NK-92 (cell line): Measurements from ENCODE around the gene SON.
A peak's percentile ranks its signal among the peaks of the same experiment; 100 is the strongest.
"Not testable (repeated sequence)": the region's sequence is repeated elsewhere in the genome, so short reads cannot be mapped to it uniquely, and the experiment has no call there.

ENCODE experiments used
- DNase-seq: peaks from one replicate; lab custom pipeline; 2025; ENCODE audit not compliant: unreplicated experiment; lab: John Stamatoyannopoulos, UW

SON gene

GRCh38 chr21:33542640-33543504 is at the start of gene SON:
Gene SON (plus strand): TSS chr21:33543038. CDS start chr21:33543093, 55 bp downstream.
- DNase-seq = peak; percentile 86

GRCh38 chr21:33493756-33494155 is 49.1 kb upstream of the SON start:
- DNase-seq = no peak

GRCh38 chr21:33495743-33496142 is 47.1 kb upstream of the SON start:
- DNase-seq = no peak

- DNase-seq = no peak
These were observed 46.5 kb upstream of the SON start for GRCh38 chr21:33496345-33496744.

GRCh38 chr21:33505833-33506232 is 37.0 kb upstream of the SON start:
- DNase-seq = no peak

GRCh38 chr21:33507003-33507402 is 35.8 kb upstream of the SON start:
- DNase-seq = not testable (repeated sequence)

- no peak for DNase-seq
These were observed 32.0 kb upstream of the SON start for GRCh38 chr21:33510826-33511225.

GRCh38 chr21:33511639-33512038 is 31.2 kb upstream of the SON start:
- no peak for DNase-seq

GRCh38 chr21:33512481-33512880 is 30.4 kb upstream of the SON start:
- no peak for DNase-seq

GRCh38 chr21:33514229-33514628 is 28.6 kb upstream of the SON start:
- DNase-seq = no peak

GRCh38 chr21:33518899-33519298 is 23.9 kb upstream of the SON start:
- no peak for DNase-seq

- no peak for DNase-seq
These were observed 20.4 kb upstream of the SON start for GRCh38 chr21:33522297-33522952.

GRCh38 chr21:33522953-33523349 is 19.9 kb upstream of the SON start:
- no peak for DNase-seq

GRCh38 chr21:33531007-33531406 is 11.8 kb upstream of the SON start:
- no peak for DNase-seq

- DNase-seq = no peak
These were observed 5.6 kb upstream of the SON start for GRCh38 chr21:33537212-33537611.

- DNase-seq = no peak
These were observed 3.2 kb upstream of the SON start for GRCh38 chr21:33539616-33540015.

GRCh38 chr21:33540711-33541104 is 2.1 kb upstream of the SON start:
- DNase-seq = no peak

GRCh38 chr21:33541105-33541711 is 1.6 kb upstream of the SON start:
- no peak for DNase-seq

- DNase-seq = no peak
These were observed 840 bp upstream of the SON start, which contains the start of gene GART for GRCh38 chr21:33541756-33542639. Gene GART (minus strand): TSS chr21:33542117. CDS start chr21:33539315, 2,802 bp downstream.

GRCh38 chr21:33543505-33544129 is 779 bp downstream of the SON start:
- DNase-seq = no peak
